ENCODE measurements around the gene CHRNA10. TPM values are rescaled to one million over a fixed set of nuclear protein-coding genes. Genes with fewer than 3 reads are reported as not detected.
A peak's percentile ranks its signal among the peaks of the same experiment; 100 is the strongest.
"Not testable (repeated sequence)": the region's sequence is repeated elsewhere in the genome, so short reads cannot be mapped to it uniquely, and the experiment has no call there.

CHRNA10 gene
- total RNA-seq, 4 donors from 2014 or later, result 0.46 to 1.9 (median 1.2) TPM

GRCh38 chr11:3645552-3645951 is 25.6 kb downstream of the CHRNA10 start:
- 86% methylated on average over 7 of the region's 7 CpGs for WGBS
- Histone ChIP-seq H3K36me3 (no peaks in the 10 kb centered on the region), H3K4me1 (peaks cover 11 to 22% (median 19%) of the 10 kb centered on the region in 4 donors), H3K27me3 (peaks cover 0 to 9% (median 0%) of the 10 kb centered on the region in 4 donors), H3K27ac (replicated peaks in 1 of 4) (no peak overlapping the region), H3K4me3 (no peak overlapping the region), H3K9me3 (no peaks in the 10 kb centered on the region)
- no peak for TF ChIP-seq POLR2AphosphoS5 (IDR thresholded peaks at IDR 0.05)
- no peak for DNase-seq (ENCODE audit: extremely low spot score)
- intact Hi-C loops (cut with DNase I), result no loop called here

GRCh38 chr11:3644817-3645235 is 26.4 kb downstream of the CHRNA10 start, which contains the start of gene ART1:
TSS of gene ART1 (plus strand) at chr11:3645128. CDS start at chr11:3659214, 14,086 bp downstream.
- intact Hi-C loops (cut with DNase I), result no loop called here
- peaks cover 11 to 22% (median 19%) of the 10 kb centered on the region in 4 donors for H3K4me1 ChIP-seq
- WGBS, result 54% methylated on average over 4 of the region's 4 CpGs
- no peak for TF ChIP-seq CTCF (IDR thresholded peaks at IDR 0.05)
- no peak within 1 kb of the TSS for H3K4me3 ChIP-seq
- H3K27ac ChIP-seq (replicated peaks in 1 of 4), result no peak within 1 kb of the TSS
- H3K36me3 ChIP-seq, result no peaks in the 10 kb centered on the region
- DNase-seq (ENCODE audit: extremely low spot score), result no peak
- H3K9me3 ChIP-seq, result no peaks in the 10 kb centered on the region
- H3K27me3 ChIP-seq, result peaks cover 0 to 9% (median 0%) of the 10 kb centered on the region in 4 donors

- H3K27me3 ChIP-seq; intact Hi-C loops (cut with DNase I); H3K27ac ChIP-seq (replicated peaks in 1 of 4); H3K9me3 ChIP-seq; H3K36me3 ChIP-seq; DNase-seq (ENCODE audit: extremely low spot score): not testable (repeated sequence)
- Histone ChIP-seq H3K4me3 (peak overlapping the region; percentile 50 to 66 (median 57)), H3K4me1 (peaks cover 11 to 22% (median 19%) of the 10 kb centered on the region in 4 donors)
- 41% methylated on average over 11 of the region's 11 CpGs for WGBS
Measured at GRCh38 chr11:3643102-3643546, 28.1 kb downstream of the CHRNA10 start.

GRCh38 chr11:3642071-3642951 is 28.9 kb downstream of the CHRNA10 start:
- Histone ChIP-seq H3K4me1 (peaks cover 11 to 22% (median 19%) of the 10 kb centered on the region in 4 donors), H3K27ac (replicated peaks in 1 of 4) (peak overlapping the region in 1 of 4 donors; percentile 60), H3K27me3 (peaks cover 0 to 9% (median 0%) of the 10 kb centered on the region in 4 donors), H3K36me3 (no peaks in the 10 kb centered on the region), H3K4me3 (peak overlapping the region; percentile 50 to 66 (median 57)), H3K9me3 (no peaks in the 10 kb centered on the region)
- TF ChIP-seq EP300 (IDR thresholded peaks at IDR 0.05), result no peak
- no peak for TF ChIP-seq CTCF (IDR thresholded peaks at IDR 0.05)
- no peak for TF ChIP-seq POLR2AphosphoS5 (IDR thresholded peaks at IDR 0.05)
- TF ChIP-seq POLR2A (IDR thresholded peaks at IDR 0.05; ENCODE audit: low read depth), result no peak
- intact Hi-C loops (cut with DNase I), result no loop called here
- no peak for DNase-seq (ENCODE audit: extremely low spot score)
- 1% methylated on average over 32 of the region's 55 CpGs for WGBS

- Histone ChIP-seq H3K4me1 (peaks cover 11 to 22% (median 19%) of the 10 kb centered on the region in 4 donors), H3K36me3 (no peaks in the 10 kb centered on the region), H3K9me3 (no peaks in the 10 kb centered on the region), H3K27ac (replicated peaks in 1 of 4) (peak within 1 kb of the TSS in 1 of 4 donors; percentile 60), H3K27me3 (peaks cover 0 to 9% (median 0%) of the 10 kb centered on the region in 4 donors), H3K4me3 (peak within 1 kb of the TSS; percentile 50 to 66 (median 57))
- no peak for DNase-seq (ENCODE audit: extremely low spot score)
- intact Hi-C loops (cut with DNase I), result no loop called here
- no peak for TF ChIP-seq POLR2A (IDR thresholded peaks at IDR 0.05; ENCODE audit: low read depth)
- TF ChIP-seq CTCF (IDR thresholded peaks at IDR 0.05), result no peak
- TF ChIP-seq EP300 (IDR thresholded peaks at IDR 0.05), result no peak
- TF ChIP-seq POLR2AphosphoS5 (IDR thresholded peaks at IDR 0.05), result no peak
- WGBS, result 30% methylated on average over 2 of the region's 21 CpGs
Measured at GRCh38 chr11:3641701-3642070, 29.5 kb downstream of the CHRNA10 start, which contains the start of gene ART5. TSS of gene ART5 (minus strand) at chr11:3641992. CDS start at chr11:3641862, 130 bp downstream.

Measured in esophagus muscularis mucosa (tissue), 4 donors.